SKM-1 treated with dmso at 0.1 percent for 144 hours (cell line): ENCODE measurements around the gene TMEM201.

Experiments used
- DNase-seq: peaks from one replicate; lab custom pipeline; 2025; ENCODE audit not compliant: unreplicated experiment; lab: John Stamatoyannopoulos, UW

The TMEM201 gene

GRCh38 chr1:9598316-9598700, 9.6 kb downstream of the TMEM201 start:
- no peak for DNase-seq

- no peak for DNase-seq
Observed at GRCh38 chr1:9599741-9600140, 11.0 kb downstream of the TMEM201 start.

GRCh38 chr1:9600861-9601834, 12.4 kb downstream of the TMEM201 start:
- no peak for DNase-seq

GRCh38 chr1:9601942-9602793, 13.5 kb downstream of the TMEM201 start:
- DNase-seq: no peak

GRCh38 chr1:9602794-9603167, 14.1 kb downstream of the TMEM201 start:
- DNase-seq: no peak

GRCh38 chr1:9603307-9603706, 14.6 kb downstream of the TMEM201 start:
- DNase-seq: no peak

GRCh38 chr1:9603766-9604753, 15.3 kb downstream of the TMEM201 start:
- no peak for DNase-seq

GRCh38 chr1:9604836-9605235, 16.1 kb downstream of the TMEM201 start:
- DNase-seq: no peak

- DNase-seq: no peak
Observed at GRCh38 chr1:9605946-9606455, 17.3 kb downstream of the TMEM201 start.

GRCh38 chr1:9606458-9606857, 17.7 kb downstream of the TMEM201 start:
- no peak for DNase-seq

- no peak for DNase-seq
Observed at GRCh38 chr1:9606948-9607347, 18.2 kb downstream of the TMEM201 start.

GRCh38 chr1:9607352-9607751, 18.6 kb downstream of the TMEM201 start:
- no peak for DNase-seq

GRCh38 chr1:9609998-9610397, 21.3 kb downstream of the TMEM201 start:
- no peak for DNase-seq

- DNase-seq: no peak
Observed at GRCh38 chr1:9610548-9610947, 21.8 kb downstream of the TMEM201 start.

- no peak for DNase-seq
Observed at GRCh38 chr1:9611716-9612115, 23.0 kb downstream of the TMEM201 start.

GRCh38 chr1:9612162-9612845, 23.6 kb downstream of the TMEM201 start:
- DNase-seq: no peak

- no peak for DNase-seq
Observed at GRCh38 chr1:9612871-9613624, 24.3 kb downstream of the TMEM201 start.

- no peak for DNase-seq
Observed at GRCh38 chr1:9613625-9614299, 25.1 kb downstream of the TMEM201 start.
